ENCODE measurements around the gene FRRS1.

DNA sequence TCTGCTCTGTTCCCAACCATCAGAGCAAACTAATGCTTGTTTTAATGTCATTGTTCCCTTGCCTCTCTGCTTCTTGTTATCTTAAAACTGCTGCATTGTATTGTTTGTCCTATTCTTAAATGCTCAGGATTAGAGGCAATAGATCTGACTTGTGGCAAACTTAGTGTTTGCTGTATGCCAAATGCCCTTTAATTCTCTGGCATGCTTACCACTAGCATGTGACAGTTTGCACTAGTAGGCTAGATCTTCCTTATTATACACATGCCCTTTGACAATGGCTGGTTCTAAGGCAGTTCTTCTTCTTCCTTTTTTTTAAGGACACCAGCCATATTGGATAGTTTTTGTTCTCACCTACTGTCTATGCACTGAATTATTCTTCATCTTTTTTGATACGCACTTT, 90.4 kb downstream of the FRRS1 start:
- TF ChIP-seq, protein P1, sequence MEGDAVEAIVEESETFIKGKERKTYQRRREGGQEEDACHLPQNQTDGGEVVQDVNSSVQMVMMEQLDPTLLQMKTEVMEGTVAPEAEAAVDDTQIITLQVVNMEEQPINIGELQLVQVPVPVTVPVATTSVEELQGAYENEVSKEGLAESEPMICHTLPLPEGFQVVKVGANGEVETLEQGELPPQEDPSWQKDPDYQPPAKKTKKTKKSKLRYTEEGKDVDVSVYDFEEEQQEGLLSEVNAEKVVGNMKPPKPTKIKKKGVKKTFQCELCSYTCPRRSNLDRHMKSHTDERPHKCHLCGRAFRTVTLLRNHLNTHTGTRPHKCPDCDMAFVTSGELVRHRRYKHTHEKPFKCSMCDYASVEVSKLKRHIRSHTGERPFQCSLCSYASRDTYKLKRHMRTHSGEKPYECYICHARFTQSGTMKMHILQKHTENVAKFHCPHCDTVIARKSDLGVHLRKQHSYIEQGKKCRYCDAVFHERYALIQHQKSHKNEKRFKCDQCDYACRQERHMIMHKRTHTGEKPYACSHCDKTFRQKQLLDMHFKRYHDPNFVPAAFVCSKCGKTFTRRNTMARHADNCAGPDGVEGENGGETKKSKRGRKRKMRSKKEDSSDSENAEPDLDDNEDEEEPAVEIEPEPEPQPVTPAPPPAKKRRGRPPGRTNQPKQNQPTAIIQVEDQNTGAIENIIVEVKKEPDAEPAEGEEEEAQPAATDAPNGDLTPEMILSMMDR (IDR thresholded peaks at IDR 0.05 in 4 of 5, conservative IDR thresholded peaks at IDR 0.05 in 1 of 5), result no peak
- no peak for TF ChIP-seq POLR2A (IDR thresholded peaks at IDR 0.05)
